UCSD-AML1 (cell line): ENCODE results near the gene GPC2.

Experiments
- DNase-seq: peaks from one replicate; lab custom pipeline; 2025; ENCODE audit not compliant: unreplicated experiment; lab: John Stamatoyannopoulos, UW

The GPC2 gene

DNA sequence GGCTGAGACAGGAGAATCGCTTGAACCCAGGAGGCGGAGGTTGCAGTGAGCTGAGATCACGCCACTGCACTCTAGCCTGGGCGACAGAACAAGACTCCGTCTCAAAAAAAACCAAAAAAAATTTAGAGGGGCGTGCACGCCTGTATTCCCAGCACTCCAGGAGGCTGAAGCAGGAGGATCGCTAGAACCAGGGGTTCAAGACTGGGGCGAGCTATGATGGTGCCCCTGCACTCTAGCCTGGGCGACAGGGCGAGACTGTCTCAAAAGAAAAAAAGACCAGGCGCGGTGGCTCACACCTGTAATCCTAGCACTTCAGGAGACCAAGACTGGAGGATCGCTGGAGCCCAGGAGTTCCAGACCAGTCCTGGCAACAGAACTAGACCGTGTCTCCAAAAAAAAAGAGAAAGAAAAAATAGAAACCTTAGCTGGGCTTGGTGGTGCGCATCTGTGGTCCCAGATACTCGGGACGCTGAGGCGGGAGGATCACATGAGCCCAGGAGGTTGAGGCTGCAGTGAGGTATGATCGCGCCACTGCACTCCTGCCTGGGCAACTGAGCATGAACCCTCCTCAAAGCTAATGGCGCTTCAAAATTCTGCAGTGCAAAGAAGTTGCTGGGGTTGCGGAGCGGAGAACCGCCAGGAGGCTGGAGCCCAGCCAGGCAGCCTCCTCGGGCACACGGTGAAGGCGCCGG, 50.8 kb downstream of the GPC2 start:
- DNase-seq: no peak

DNA sequence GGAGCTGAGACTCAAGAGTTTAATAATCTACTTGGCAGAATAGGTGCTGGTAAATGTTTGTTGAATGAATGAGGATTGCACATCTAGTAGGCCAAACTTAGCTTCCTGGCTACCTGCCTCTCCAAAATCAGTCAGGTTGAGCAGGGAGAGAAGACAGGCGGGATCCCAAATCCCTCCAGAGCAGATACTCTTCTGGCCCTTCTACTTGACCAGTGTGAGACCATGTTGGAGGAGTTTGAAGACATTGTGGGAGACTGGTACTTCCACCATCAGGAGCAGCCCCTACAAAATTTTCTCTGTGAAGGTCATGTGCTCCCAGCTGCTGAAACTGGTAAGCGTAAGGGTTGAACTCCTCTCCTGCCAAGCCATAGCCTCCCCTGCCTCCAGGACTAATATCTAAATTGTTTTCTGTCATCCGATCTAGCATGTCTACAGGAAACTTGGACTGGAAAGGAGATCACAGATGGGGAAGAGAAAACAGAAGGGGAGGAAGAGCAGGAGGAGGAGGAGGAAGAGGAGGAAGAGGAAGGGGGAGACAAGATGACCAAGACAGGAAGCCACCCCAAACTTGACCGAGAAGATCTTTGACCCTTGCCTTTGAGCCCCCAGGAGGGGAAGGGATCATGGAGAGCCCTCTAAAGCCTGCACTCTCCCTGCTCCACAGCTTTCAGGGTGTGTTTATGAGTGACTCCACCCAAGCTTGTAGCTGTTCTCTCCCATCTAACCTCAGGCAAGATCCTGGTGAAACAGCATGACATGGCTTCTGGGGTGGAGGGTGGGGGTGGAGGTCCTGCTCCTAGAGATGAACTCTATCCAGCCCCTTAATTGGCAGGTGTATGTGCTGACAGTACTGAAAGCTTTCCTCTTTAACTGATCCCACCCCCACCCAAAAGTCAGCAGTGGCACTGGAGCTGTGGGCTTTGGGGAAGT, 52.6 kb downstream of the GPC2 start:
- DNase-seq: peak; percentile 13

DNA sequence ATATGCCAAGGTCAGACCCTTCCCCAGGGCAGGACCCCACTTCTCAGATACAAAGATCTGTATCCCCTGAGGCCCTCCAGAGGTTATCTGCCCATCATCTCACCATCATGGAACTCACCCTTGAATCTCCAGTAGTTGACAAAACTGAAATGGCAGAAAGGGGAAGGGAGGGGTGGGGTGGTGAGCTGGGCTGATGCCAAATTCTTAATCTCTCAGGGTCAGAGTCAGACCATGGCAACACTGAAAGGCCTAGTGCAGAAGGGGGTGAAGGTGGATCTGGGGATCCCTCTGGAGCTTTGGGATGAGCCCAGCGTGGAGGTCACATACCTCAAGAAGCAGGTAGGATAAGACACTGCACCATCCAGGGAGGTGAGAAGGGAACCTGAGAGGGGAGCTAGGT, 54.6 kb downstream of the GPC2 start:
- no peak for DNase-seq

DNA sequence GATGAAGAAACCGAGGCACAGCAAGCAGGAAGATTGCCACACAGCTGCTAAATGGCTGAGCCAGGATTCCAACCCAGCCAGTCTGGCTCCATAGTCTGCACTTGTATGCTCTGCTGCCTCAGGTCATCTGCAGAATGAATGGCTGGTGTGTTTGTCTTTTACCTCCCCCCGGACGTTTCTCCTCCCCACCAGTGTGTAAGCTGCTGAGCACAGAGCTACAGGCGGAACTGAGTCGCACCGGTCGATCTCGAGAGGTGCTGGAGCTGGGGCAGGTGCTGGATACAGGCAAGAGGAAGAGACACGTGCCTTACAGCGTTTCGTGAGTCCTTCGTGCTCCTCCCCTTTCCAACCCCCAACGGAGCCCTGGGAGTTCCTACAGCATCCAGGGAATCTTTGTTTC, 55.1 kb downstream of the GPC2 start:
- DNase-seq: no peak

DNA sequence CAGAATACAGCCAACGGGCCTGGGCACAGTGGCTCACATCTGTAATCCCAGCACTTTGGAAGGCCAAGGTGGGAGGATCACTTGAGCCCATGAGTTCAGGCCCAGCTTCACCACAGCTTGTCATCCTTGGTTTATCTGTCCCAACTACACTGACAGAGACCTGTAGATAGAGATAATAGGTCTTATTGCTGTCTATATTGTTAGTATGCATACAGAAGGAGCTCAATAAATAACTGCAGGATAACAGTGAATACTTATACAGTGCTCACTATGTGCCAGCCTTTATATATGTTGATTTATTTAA, 56.5 kb downstream of the GPC2 start:
- no peak for DNase-seq

DNA sequence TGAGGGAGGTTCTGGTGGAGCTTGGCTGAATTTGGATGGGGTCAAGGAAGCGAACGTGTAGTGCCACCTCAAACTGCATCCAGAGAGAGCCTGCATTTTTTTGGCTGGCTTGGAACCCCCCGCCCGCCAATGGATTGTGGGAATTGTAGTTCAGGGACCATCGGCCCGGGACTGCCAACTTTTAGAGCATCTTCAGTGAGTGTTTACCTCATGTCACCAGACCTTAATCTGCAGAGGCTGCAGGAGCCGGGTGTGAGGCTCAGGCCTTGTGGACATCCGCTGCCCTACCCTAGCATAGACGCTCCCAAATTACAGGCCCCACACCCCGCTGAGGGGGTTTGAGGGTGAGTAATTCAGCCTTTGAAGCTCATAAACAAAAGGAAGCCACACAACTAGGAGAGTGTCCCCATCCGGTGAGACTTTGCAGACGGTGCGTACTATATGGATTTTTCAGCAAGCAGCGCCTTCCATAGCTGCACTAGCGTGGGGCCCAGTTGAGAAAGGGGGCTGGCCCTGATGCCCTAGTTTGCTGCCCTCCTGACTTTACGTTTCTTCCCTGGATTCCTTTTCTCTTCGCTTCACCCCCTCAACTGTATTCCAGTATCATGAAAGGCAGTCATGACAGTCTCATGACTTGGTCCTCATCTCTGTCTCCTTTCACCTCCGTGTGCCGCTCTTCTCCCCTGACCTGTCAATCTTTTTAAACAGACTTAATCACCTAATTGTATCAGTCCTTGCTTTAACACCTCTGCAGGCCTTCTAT, 57.0 kb downstream of the GPC2 start:
- no peak for DNase-seq
